GM12892 (cell line): ENCODE measurements around the gene FBLN2.

Experiments
- POLR2A ChIP-seq: IDR thresholded peaks from 2 replicates; pipeline ENCODE4 v1.6.1; 2011; ENCODE audit warnings: low read depth, low read length, control low read depth
- POLR2AphosphoS5 ChIP-seq: IDR thresholded peaks from 2 replicates; pipeline ENCODE4 v1.6.1; 2011; ENCODE audit warnings: low read depth, low read length, control low read depth
- TAF1 ChIP-seq: IDR thresholded peaks from 2 replicates; pipeline ENCODE4 v1.6.1; 2011; ENCODE audit warnings: low read depth, mild to moderate bottlenecking, control low read depth, low read length, borderline replicate concordance

GRCh38 chr3:13617981-13618380, 69.1 kb downstream of the FBLN2 start:
- TF ChIP-seq POLR2AphosphoS5 = no peak
- no peak for TF ChIP-seq POLR2A
- TF ChIP-seq TAF1 = no peak
